ENCODE results near the gene CTNNBL1.

CTNNBL1 gene

GRCh38 chr20:37904845-37905373, 211.1 kb downstream of the CTNNBL1 start:
- no peak overlapping the region for H3K27ac ChIP-seq
- H3K9me3 ChIP-seq (ENCODE audit: low read depth, low read length): no peaks in the 10 kb centered on the region
- no peak overlapping the region; the same call in 1 of the 2 replicates for H3K4me3 ChIP-seq
- no peaks in the 10 kb centered on the region for H3K36me3 ChIP-seq (ENCODE audit: insufficient read depth, low read length)
- no peak overlapping the region for H3K9ac ChIP-seq (ENCODE audit: insufficient read length)
- TF ChIP-seq POLR2AphosphoS5 (IDR thresholded peaks at IDR 0.05; ENCODE audit: borderline replicate concordance, low read depth, low read length) (no peak), FOXP2 (optimal IDR thresholded peaks at IDR 0.05; ENCODE audit: control extremely low read depth, extremely low read length, insufficient read depth) (no peak), EZH2 (IDR thresholded peaks at IDR 0.05) (no peak)
- DNase-seq (ENCODE audit: low read depth, low spot score): no peak

- TF ChIP-seq POLR2AphosphoS5 (IDR thresholded peaks at IDR 0.05; ENCODE audit: borderline replicate concordance, low read depth, low read length) (no peak), FOXP2 (optimal IDR thresholded peaks at IDR 0.05; ENCODE audit: control extremely low read depth, extremely low read length, insufficient read depth) (no peak), EZH2 (IDR thresholded peaks at IDR 0.05) (no peak)
- Histone ChIP-seq H3K9me3 (ENCODE audit: low read depth, low read length) (no peaks in the 10 kb centered on the region), H3K27ac (no peak overlapping the region), H3K9ac (ENCODE audit: insufficient read length) (peak overlapping the region; percentile 15), H3K4me3 (no peak overlapping the region; the same call in none of the 2 replicates), H3K36me3 (ENCODE audit: insufficient read depth, low read length) (no peaks in the 10 kb centered on the region)
- no peak for DNase-seq (ENCODE audit: low read depth, low spot score)
Observed at GRCh38 chr20:37905671-37906613, 212.1 kb downstream of the CTNNBL1 start.

GRCh38 chr20:37907330-37907676, 213.5 kb downstream of the CTNNBL1 start:
- no peaks in the 10 kb centered on the region for H3K9me3 ChIP-seq (ENCODE audit: low read depth, low read length)
- no peak overlapping the region for H3K9ac ChIP-seq (ENCODE audit: insufficient read length)
- TF ChIP-seq EZH2 (IDR thresholded peaks at IDR 0.05): no peak
- TF ChIP-seq POLR2AphosphoS5 (IDR thresholded peaks at IDR 0.05; ENCODE audit: borderline replicate concordance, low read depth, low read length): no peak
- no peak for DNase-seq (ENCODE audit: low read depth, low spot score)
- no peaks in the 10 kb centered on the region for H3K36me3 ChIP-seq (ENCODE audit: insufficient read depth, low read length)
- H3K4me3 ChIP-seq: no peak overlapping the region
- peak overlapping the region; percentile 19; the same call in 1 of the 2 replicates for H3K27ac ChIP-seq

GRCh38 chr20:37907677-37908401, 214.0 kb downstream of the CTNNBL1 start:
- no peak for TF ChIP-seq POLR2AphosphoS5 (IDR thresholded peaks at IDR 0.05; ENCODE audit: borderline replicate concordance, low read depth, low read length)
- TF ChIP-seq FOXP2 (optimal IDR thresholded peaks at IDR 0.05; ENCODE audit: control extremely low read depth, extremely low read length, insufficient read depth): no peak
- TF ChIP-seq EZH2 (IDR thresholded peaks at IDR 0.05): no peak
- Histone ChIP-seq H3K36me3 (ENCODE audit: insufficient read depth, low read length) (no peaks in the 10 kb centered on the region), H3K9me3 (ENCODE audit: low read depth, low read length) (no peaks in the 10 kb centered on the region), H3K9ac (ENCODE audit: insufficient read length) (no peak overlapping the region), H3K4me3 (peak overlapping the region; percentile 38; the same call in 1 of the 2 replicates), H3K27ac (peak overlapping the region; percentile 19; the same call in 1 of the 2 replicates)
- DNase-seq (ENCODE audit: low read depth, low spot score): no peak

- Histone ChIP-seq H3K9ac (ENCODE audit: insufficient read length) (no peak overlapping the region), H3K27ac (peak overlapping the region; percentile 70), H3K36me3 (ENCODE audit: insufficient read depth, low read length) (no peaks in the 10 kb centered on the region), H3K4me3 (peak overlapping the region; percentile 38), H3K9me3 (ENCODE audit: low read depth, low read length) (no peaks in the 10 kb centered on the region)
- TF ChIP-seq POLR2AphosphoS5 (IDR thresholded peaks at IDR 0.05; ENCODE audit: borderline replicate concordance, low read depth, low read length): no peak
- TF ChIP-seq FOXP2 (optimal IDR thresholded peaks at IDR 0.05; ENCODE audit: control extremely low read depth, extremely low read length, insufficient read depth): no peak
- TF ChIP-seq EZH2 (IDR thresholded peaks at IDR 0.05): no peak
- no peak for DNase-seq (ENCODE audit: low read depth, low spot score)
Observed at GRCh38 chr20:37911261-37911660, 217.4 kb downstream of the CTNNBL1 start.

- H3K9ac ChIP-seq (ENCODE audit: insufficient read length): no peak overlapping the region
- H3K9me3 ChIP-seq (ENCODE audit: low read depth, low read length): no peaks in the 10 kb centered on the region
- peak; percentile 78 for DNase-seq (ENCODE audit: low read depth, low spot score)
- peak overlapping the region; percentile 38 for H3K4me3 ChIP-seq
- H3K36me3 ChIP-seq (ENCODE audit: insufficient read depth, low read length): no peaks in the 10 kb centered on the region
- peak overlapping the region; percentile 97 for H3K27ac ChIP-seq
- no peak for TF ChIP-seq EZH2 (IDR thresholded peaks at IDR 0.05)
- peak; percentile 61 for TF ChIP-seq FOXP2 (optimal IDR thresholded peaks at IDR 0.05; ENCODE audit: control extremely low read depth, extremely low read length, insufficient read depth)
Observed at GRCh38 chr20:37911838-37912281, 218.0 kb downstream of the CTNNBL1 start.

DNA sequence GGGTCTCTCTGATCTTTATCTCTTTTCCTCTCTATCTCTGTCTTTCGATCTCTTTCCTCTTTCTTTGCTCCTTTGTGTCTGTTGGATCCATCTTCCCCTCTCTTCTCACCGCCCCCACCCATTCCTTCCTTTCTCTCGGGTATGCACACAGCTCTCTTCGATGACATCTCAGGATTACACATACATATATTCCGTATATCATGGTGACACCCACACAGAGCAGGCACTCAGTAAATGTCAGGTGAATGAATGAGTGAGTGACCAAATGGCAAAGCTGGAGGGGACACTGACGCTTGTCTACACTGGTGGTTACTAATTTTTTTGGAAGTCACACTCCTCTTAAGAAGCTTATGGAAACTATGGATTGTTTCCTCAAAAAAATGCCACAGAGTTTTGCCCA, 219.0 kb downstream of the CTNNBL1 start:
- H3K9ac ChIP-seq (ENCODE audit: insufficient read length): peak overlapping the region; percentile 45
- no peaks in the 10 kb centered on the region for H3K9me3 ChIP-seq (ENCODE audit: low read depth, low read length)
- no peak for DNase-seq (ENCODE audit: low read depth, low spot score)
- no peak overlapping the region for H3K4me3 ChIP-seq
- peak overlapping the region; percentile 97 for H3K27ac ChIP-seq
- H3K36me3 ChIP-seq (ENCODE audit: insufficient read depth, low read length): no peaks in the 10 kb centered on the region
- TF ChIP-seq FOXP2 (optimal IDR thresholded peaks at IDR 0.05; ENCODE audit: control extremely low read depth, extremely low read length, insufficient read depth) (no peak), EZH2 (IDR thresholded peaks at IDR 0.05) (no peak), POLR2AphosphoS5 (IDR thresholded peaks at IDR 0.05; ENCODE audit: borderline replicate concordance, low read depth, low read length) (no peak)
